A549 (cell line): ENCODE measurements around the gene CD47. TPM values are rescaled to one million over a fixed set of nuclear protein-coding genes. Genes with fewer than 3 reads are reported as not detected.

Experiments
- ATAC-seq, 2 experiments: fragments of 200-7000 bp in 1 of 2; fragments of >200 bp in 1 of 2; cut with Nextera tagmentation in 1 of 2; cut with Tn5 transposase in 1 of 2; 3 replicates each; pipeline versions ENCODE4 v1.8.0 to v1.9.1; 2018 to 2020; ENCODE audit warnings: mild to moderate bottlenecking in 1 of 2, moderate library complexity in 1 of 2
- CTCF ChIA-PET: fragments of 300-600 bp; sonication (Branson Sonifier 250); formaldehyde crosslinking; extraction: SDS; loops from one replicate; lab custom pipeline; 2021; ENCODE audit warnings: antibody characterized with exemption, inconsistent platforms; lab: Yijun Ruan, JAX
- POLR2A ChIA-PET: fragments of 350-600 bp; formaldehyde crosslinking; extraction: SDS; loops from one replicate; lab custom pipeline; 2021; ENCODE audit warnings: antibody characterized with exemption, inconsistent platforms; lab: Yijun Ruan, JAX
- DNase-seq, 2 experiments: peaks; one replicate each; pipeline versions ENCODE4 v3.0.0 to v3.0.0-alpha.2; 2011 to 2016; ENCODE audit warnings: low read depth in 1 of 2, low spot score in 1 of 2
- FAIRE-seq: peaks from 2 replicates; lab custom pipeline; 2011; peaks lifted over from hg19 to GRCh38; lab: Jason Lieb, UNC
- H3K27ac ChIP-seq, 2 experiments: fragments of >200 bp; sonication (Bioruptor Twin); formaldehyde crosslinking; 3 replicates each; pipeline ENCODE4 v1.5.1; 2016 to 2017
- H3K4me1 ChIP-seq: fragments of >200 bp; sonication (Bioruptor Twin); formaldehyde crosslinking; 3 replicates; pipeline ENCODE4 v1.6.1; 2016
- H3K4me2 ChIP-seq: fragments of >200 bp; sonication (Bioruptor Twin); formaldehyde crosslinking; 3 replicates; pipeline ENCODE4 v1.6.1; 2016
- H3K4me3 ChIP-seq: fragments of >200 bp; sonication (Bioruptor Twin); formaldehyde crosslinking; 3 replicates; pipeline ENCODE4 v1.5.1; 2016
- H3K9me3 ChIP-seq: fragments of >200 bp; sonication (Bioruptor Twin); formaldehyde crosslinking; 3 replicates; pipeline ENCODE4 v1.6.1; 2016
- CBX2 ChIP-seq: fragments of 200-600 bp; sonication (generic); IDR thresholded peaks from 2 replicates; pipeline ENCODE4 v1.6.1; 2016; ENCODE audit warnings: low read depth, mild to moderate bottlenecking, borderline replicate concordance
- CHD4 ChIP-seq: fragments of 200-600 bp; sonication (generic); IDR thresholded peaks from 2 replicates; pipeline ENCODE4 v1.6.1; 2016; ENCODE audit warnings: antibody characterized with exemption, mild to moderate bottlenecking, borderline replicate concordance
- FOSB ChIP-seq: fragments of 250-450 bp; sonication (Bioruptor Pico); IDR thresholded peaks from 2 replicates; pipeline ENCODE4 v1.5.0; 2020; ENCODE audit warnings: mild to moderate bottlenecking, moderate library complexity
- GATA3 ChIP-seq: IDR thresholded peaks from 2 replicates; pipeline ENCODE4 v1.6.1; 2012; ENCODE audit warnings: borderline replicate concordance
- HDAC2 ChIP-seq: fragments of 200-600 bp; sonication (generic); IDR thresholded peaks from 2 replicates; pipeline ENCODE4 v1.6.1; 2016
- HOXB13 ChIP-seq: fragments of 250-450 bp; sonication (Bioruptor Pico); IDR thresholded peaks from 2 replicates; pipeline ENCODE4 v1.5.0; 2020; ENCODE audit warnings: low read depth, mild to moderate bottlenecking, moderate library complexity
- JUN ChIP-seq, 2 experiments: fragments of >200 bp; sonication (Bioruptor Twin); formaldehyde crosslinking; IDR thresholded peaks; 2 replicates in 1 of 2; 3 replicates in 1 of 2; pipeline ENCODE4 v1.6.1; 2016 to 2017
- JUNB ChIP-seq: fragments of >200 bp; sonication (Bioruptor Twin); formaldehyde crosslinking; IDR thresholded peaks from 2 replicates; pipeline ENCODE4 v1.6.1; 2016
- MAFK ChIP-seq: fragments of 450-650 bp; IDR thresholded peaks from 2 replicates; pipeline ENCODE4 v1.6.1; 2014; ENCODE audit not compliant: partially characterized antibody
- NFE2L2 ChIP-seq: fragments of 150-350 bp; conservative IDR thresholded peaks from 2 replicates; pipeline ENCODE4 v1.6.1; 2014; ENCODE audit warnings: low read length
- NPAS2 ChIP-seq: fragments of 250-450 bp; sonication (Bioruptor Pico); IDR thresholded peaks from 2 replicates; pipeline ENCODE4 v1.8.0; 2022; ENCODE audit warnings: mild to moderate bottlenecking, moderate library complexity, borderline replicate concordance
- NR3C1 ChIP-seq: fragments of >200 bp; sonication (Bioruptor Twin); formaldehyde crosslinking; IDR thresholded peaks from 3 replicates; pipeline ENCODE4 v1.6.1; 2017
- POLR2A ChIP-seq: IDR thresholded peaks from 2 replicates; pipeline ENCODE4 v1.6.1; 2012; ENCODE audit warnings: mild to moderate bottlenecking, low read length
- RAD21 ChIP-seq, 2 experiments: fragments of >200 bp in 1 of 2; sonication (Bioruptor Twin) in 1 of 2; formaldehyde crosslinking in 1 of 2; IDR thresholded peaks in 1 of 2; conservative IDR thresholded peaks in 1 of 2; 2 replicates in 1 of 2; 3 replicates in 1 of 2; pipeline ENCODE4 v1.6.1; 2012 to 2018; ENCODE audit warnings: inconsistent platforms in 1 of 2
- RFX5 ChIP-seq: fragments of 450-650 bp; IDR thresholded peaks from 2 replicates; pipeline ENCODE4 v1.7.1; 2014; ENCODE audit warnings: antibody characterized with exemption, mild to moderate bottlenecking, moderate library complexity
- SMC3 ChIP-seq: fragments of >200 bp; sonication (Bioruptor Twin); formaldehyde crosslinking; IDR thresholded peaks from 3 replicates; pipeline ENCODE4 v1.6.1; 2018; ENCODE audit warnings: inconsistent platforms
- TFCP2L1 ChIP-seq: fragments of 250-450 bp; sonication (Bioruptor Pico); IDR thresholded peaks from 2 replicates; pipeline ENCODE4 v1.5.0; 2021; ENCODE audit warnings: mild to moderate bottlenecking
- ZC3H11A ChIP-seq: fragments of 450-650 bp; IDR thresholded peaks from 2 replicates; pipeline ENCODE4 v1.6.1; 2014; ENCODE audit warnings: antibody characterized with exemption, mild to moderate bottlenecking
- ZNF302 ChIP-seq: fragments of 250-450 bp; sonication (Bioruptor Pico); IDR thresholded peaks from 2 replicates; pipeline ENCODE4 v1.9.0; 2021; ENCODE audit warnings: inconsistent platforms, mild to moderate bottlenecking, moderate library complexity
- WGBS: methylation state at CpG from one replicate; pipeline ENCODE4 v1.1.6; 2017; ENCODE audit errors: missing lambda C conversion rate; 5-methylcytosine and 5-hydroxymethylcytosine counted together
- polyA plus RNA-seq, 4 experiments: library from polyadenylated mRNA; depleted of rRNA in 3 of 4; stranded (reverse); fragments of >200 nt; fragmentation: RNase III in 1 of 4; extraction: RNeasy Plus Mini Kit Qiagen cat#74134 plus additional on column Dnase treatment in 1 of 4; gene quantifications; 2 replicates in 3 of 4; 3 replicates in 1 of 4; pipeline ENCODE4 v1.2.3, GENCODE V29; 2011 to 2017
- TF ChIP-seq, protein P1 (sequence below): fragments of 250-450 bp; sonication (Bioruptor Pico); IDR thresholded peaks from 2 replicates; pipeline ENCODE4 v1.5.0; 2020; ENCODE audit warnings: low read depth, mild to moderate bottlenecking, moderate library complexity
- TF ChIP-seq, protein P2 (sequence below): IDR thresholded peaks from 2 replicates; pipeline ENCODE4 v1.6.1; 2012
- TF ChIP-seq, protein P3 (sequence below): IDR thresholded peaks from 2 replicates; pipeline ENCODE4 v1.6.1; 2012
- TF ChIP-seq, protein P4 (sequence below): fragments of >200 bp; sonication (Bioruptor Twin); formaldehyde crosslinking; IDR thresholded peaks from 3 replicates; pipeline ENCODE4 v1.6.1; 2016
- TF ChIP-seq, protein P5 (sequence below): fragments of >200 bp; sonication (Bioruptor Twin); formaldehyde crosslinking; IDR thresholded peaks from 3 replicates; pipeline ENCODE4 v1.5.1; 2016
- TF ChIP-seq, protein P6 (sequence below): fragments of >200 bp; sonication (Bioruptor Twin); formaldehyde crosslinking; IDR thresholded peaks from 2 replicates; pipeline ENCODE4 v1.6.1; 2016

CD47 gene
- polyA plus RNA-seq, 2 of the 4 experiments (the other 2 are of a cell fraction) = 31.0 to 35.9 TPM

DNA sequence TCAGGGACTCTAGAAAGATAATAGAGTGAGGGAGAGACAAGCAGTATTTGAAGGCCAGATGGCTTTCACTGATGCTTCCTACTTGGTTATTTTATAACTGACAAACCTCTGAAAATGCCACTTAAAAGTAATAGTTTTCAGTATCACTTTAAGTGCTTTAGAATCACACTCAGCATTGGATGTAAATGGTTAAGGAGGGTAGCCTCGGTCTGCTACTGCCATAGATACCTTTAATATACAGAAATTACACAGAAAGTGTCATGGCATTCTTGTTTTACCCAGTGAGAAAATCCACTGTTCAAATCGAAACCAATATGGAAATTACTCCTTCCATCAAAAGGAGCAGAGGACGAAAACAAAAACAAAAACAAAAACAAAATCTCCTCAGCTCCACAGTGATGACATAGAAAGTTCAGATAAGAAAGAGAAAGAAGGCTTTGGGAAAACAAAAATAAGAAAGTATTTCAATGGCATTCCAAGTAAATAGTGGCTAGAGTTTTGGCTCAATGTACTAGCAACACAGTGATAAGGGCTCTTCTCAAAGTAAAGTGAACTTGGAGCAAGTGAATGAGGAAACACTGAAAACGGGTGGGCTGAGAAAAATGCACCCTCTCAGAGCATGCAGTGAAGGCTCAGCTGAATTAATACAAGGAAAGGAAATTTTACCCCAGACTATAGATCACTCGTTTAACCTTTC is 43.2 kb upstream of the CD47 start:
- POLR2A ChIA-PET = no interaction called here
- CTCF ChIA-PET = interaction anchor here (0.7 to 0.9 kb wide), 3 partner anchors 10 to 76 kb away, joined by 3 read pairs; no protein-coding TSS in a partner anchor
- no peak overlapping the region for H3K4me2 ChIP-seq
- no peak overlapping the region for H3K27ac ChIP-seq
- ATAC-seq (no peak), DNase-seq (no peak), FAIRE-seq (no peak)
- no peaks in the 10 kb centered on the region for H3K9me3 ChIP-seq
- 73% methylated on average over 5 of the region's 5 CpGs for WGBS
- H3K4me3 ChIP-seq = no peak overlapping the region
- peaks cover 28% of the 10 kb centered on the region for H3K4me1 ChIP-seq
- TF ChIP-seq, protein P1, sequence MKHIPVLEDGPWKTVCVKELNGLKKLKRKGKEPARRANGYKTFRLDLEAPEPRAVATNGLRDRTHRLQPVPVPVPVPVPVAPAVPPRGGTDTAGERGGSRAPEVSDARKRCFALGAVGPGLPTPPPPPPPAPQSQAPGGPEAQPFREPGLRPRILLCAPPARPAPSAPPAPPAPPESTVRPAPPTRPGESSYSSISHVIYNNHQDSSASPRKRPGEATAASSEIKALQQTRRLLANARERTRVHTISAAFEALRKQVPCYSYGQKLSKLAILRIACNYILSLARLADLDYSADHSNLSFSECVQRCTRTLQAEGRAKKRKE = no peak
- TF ChIP-seq NPAS2 (no peak), HOXB13 (CRISPR knock-in tag) (no peak), GATA3 (no peak), ZNF302 (CRISPR knock-in tag) (no peak), RAD21 (conservative IDR thresholded peaks at IDR 0.05 in 1 of 2, IDR thresholded peaks at IDR 0.05 in 1 of 2) (no peak), JUNB (no peak), CBX2 (no peak), RFX5 (no peak), TFCP2L1 (CRISPR knock-in tag) (no peak), CHD4 (no peak), HDAC2 (no peak), FOSB (CRISPR knock-in tag) (no peak), JUN (IDR thresholded peaks at IDR 0.05) (no peak)
- TF ChIP-seq, protein P2, sequence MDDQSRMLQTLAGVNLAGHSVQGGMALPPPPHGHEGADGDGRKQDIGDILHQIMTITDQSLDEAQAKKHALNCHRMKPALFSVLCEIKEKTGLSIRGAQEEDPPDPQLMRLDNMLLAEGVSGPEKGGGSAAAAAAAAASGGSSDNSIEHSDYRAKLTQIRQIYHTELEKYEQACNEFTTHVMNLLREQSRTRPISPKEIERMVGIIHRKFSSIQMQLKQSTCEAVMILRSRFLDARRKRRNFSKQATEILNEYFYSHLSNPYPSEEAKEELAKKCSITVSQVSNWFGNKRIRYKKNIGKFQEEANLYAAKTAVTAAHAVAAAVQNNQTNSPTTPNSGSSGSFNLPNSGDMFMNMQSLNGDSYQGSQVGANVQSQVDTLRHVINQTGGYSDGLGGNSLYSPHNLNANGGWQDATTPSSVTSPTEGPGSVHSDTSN = no peak
- TF ChIP-seq, protein P3, sequence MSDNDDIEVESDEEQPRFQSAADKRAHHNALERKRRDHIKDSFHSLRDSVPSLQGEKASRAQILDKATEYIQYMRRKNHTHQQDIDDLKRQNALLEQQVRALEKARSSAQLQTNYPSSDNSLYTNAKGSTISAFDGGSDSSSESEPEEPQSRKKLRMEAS = no peak
- TF ChIP-seq, protein P4, sequence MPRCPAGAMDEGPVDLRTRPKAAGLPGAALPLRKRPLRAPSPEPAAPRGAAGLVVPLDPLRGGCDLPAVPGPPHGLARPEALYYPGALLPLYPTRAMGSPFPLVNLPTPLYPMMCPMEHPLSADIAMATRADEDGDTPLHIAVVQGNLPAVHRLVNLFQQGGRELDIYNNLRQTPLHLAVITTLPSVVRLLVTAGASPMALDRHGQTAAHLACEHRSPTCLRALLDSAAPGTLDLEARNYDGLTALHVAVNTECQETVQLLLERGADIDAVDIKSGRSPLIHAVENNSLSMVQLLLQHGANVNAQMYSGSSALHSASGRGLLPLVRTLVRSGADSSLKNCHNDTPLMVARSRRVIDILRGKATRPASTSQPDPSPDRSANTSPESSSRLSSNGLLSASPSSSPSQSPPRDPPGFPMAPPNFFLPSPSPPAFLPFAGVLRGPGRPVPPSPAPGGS = no peak

DNA sequence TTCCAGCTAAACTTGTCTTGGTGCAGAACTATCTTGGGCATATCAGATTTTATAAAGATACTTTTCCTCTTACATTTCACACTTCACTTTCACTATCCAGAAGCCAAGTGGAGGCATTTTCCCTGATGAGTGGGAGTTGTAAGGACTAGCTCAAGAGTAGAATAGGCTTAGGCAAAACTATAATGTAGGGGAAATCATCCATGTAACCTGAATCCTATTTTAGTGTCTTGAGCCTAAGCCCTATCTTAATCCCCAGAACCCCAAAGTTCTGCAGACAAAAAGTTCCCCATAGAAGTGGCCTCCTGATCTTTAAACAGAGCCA is 42.2 kb upstream of the CD47 start:
- DNase-seq (no peak), FAIRE-seq (no peak), ATAC-seq (peak in 1 of 2 experiments; percentile 28; a peak in 2 of 6 replicates)
- POLR2A ChIA-PET = no interaction called here
- H3K4me2 ChIP-seq = peak overlapping the region; percentile 71
- CTCF ChIA-PET = interaction anchor here (0.8 to 0.9 kb wide), 2 partner anchors 11 to 35 kb away, joined by 3 read pairs; no protein-coding TSS in a partner anchor
- H3K9me3 ChIP-seq = no peaks in the 10 kb centered on the region
- peak overlapping the region; percentile 16; the same call in 1 of the 3 replicates for H3K4me3 ChIP-seq
- H3K27ac ChIP-seq = peak overlapping the region in 1 of 2 experiments; percentile 33; a peak in 3 of 6 replicates
- TF ChIP-seq ZNF302 (CRISPR knock-in tag) = no peak
- no peak for TF ChIP-seq HDAC2
- no peak for TF ChIP-seq ZC3H11A
- no peak for TF ChIP-seq NR3C1
- TF ChIP-seq HOXB13 (CRISPR knock-in tag) = no peak
- TF ChIP-seq NFE2L2 = no peak
- no peak for TF ChIP-seq POLR2A
- no peak for TF ChIP-seq MAFK
- TF ChIP-seq, protein P2 = no peak
- no peak for TF ChIP-seq JUN (IDR thresholded peaks at IDR 0.05)
- TF ChIP-seq, protein P5, sequence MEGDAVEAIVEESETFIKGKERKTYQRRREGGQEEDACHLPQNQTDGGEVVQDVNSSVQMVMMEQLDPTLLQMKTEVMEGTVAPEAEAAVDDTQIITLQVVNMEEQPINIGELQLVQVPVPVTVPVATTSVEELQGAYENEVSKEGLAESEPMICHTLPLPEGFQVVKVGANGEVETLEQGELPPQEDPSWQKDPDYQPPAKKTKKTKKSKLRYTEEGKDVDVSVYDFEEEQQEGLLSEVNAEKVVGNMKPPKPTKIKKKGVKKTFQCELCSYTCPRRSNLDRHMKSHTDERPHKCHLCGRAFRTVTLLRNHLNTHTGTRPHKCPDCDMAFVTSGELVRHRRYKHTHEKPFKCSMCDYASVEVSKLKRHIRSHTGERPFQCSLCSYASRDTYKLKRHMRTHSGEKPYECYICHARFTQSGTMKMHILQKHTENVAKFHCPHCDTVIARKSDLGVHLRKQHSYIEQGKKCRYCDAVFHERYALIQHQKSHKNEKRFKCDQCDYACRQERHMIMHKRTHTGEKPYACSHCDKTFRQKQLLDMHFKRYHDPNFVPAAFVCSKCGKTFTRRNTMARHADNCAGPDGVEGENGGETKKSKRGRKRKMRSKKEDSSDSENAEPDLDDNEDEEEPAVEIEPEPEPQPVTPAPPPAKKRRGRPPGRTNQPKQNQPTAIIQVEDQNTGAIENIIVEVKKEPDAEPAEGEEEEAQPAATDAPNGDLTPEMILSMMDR = no peak
- TF ChIP-seq, protein P6, sequence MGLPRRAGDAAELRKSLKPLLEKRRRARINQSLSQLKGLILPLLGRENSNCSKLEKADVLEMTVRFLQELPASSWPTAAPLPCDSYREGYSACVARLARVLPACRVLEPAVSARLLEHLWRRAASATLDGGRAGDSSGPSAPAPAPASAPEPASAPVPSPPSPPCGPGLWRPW = no peak
- no peak for TF ChIP-seq CBX2
- no peak for TF ChIP-seq FOSB (CRISPR knock-in tag)
- TF ChIP-seq TFCP2L1 (CRISPR knock-in tag) = no peak
- TF ChIP-seq SMC3 = no peak
- peaks cover 28% of the 10 kb centered on the region for H3K4me1 ChIP-seq
